Rectal smooth muscle tissue (tissue), 1 donor: ENCODE results near the gene TCAP.

Source experiments
- H3K27ac ChIP-seq: one replicate; pipeline ENCODE4 v1.7.0; 2013; ENCODE audit warnings: low read depth, low read length, inconsistent platforms
- H3K27me3 ChIP-seq: one replicate; pipeline ENCODE4 v1.7.0; 2013; ENCODE audit warnings: low read length; ENCODE audit not compliant: control insufficient read depth, insufficient read depth
- H3K36me3 ChIP-seq: one replicate; pipeline ENCODE4 v1.7.0; 2013; ENCODE audit warnings: low read length; ENCODE audit not compliant: control insufficient read depth, insufficient read depth
- H3K4me1 ChIP-seq: one replicate; pipeline ENCODE4 v1.7.0; 2013; ENCODE audit warnings: low read length; ENCODE audit not compliant: control insufficient read depth, insufficient read depth
- H3K4me3 ChIP-seq: one replicate; pipeline ENCODE4 v1.7.0; 2013; ENCODE audit warnings: low read length
- H3K9ac ChIP-seq: one replicate; pipeline ENCODE4 v1.7.0; 2013; ENCODE audit warnings: low read length

The TCAP gene, protein sequence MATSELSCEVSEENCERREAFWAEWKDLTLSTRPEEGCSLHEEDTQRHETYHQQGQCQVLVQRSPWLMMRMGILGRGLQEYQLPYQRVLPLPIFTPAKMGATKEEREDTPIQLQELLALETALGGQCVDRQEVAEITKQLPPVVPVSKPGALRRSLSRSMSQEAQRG

DNA sequence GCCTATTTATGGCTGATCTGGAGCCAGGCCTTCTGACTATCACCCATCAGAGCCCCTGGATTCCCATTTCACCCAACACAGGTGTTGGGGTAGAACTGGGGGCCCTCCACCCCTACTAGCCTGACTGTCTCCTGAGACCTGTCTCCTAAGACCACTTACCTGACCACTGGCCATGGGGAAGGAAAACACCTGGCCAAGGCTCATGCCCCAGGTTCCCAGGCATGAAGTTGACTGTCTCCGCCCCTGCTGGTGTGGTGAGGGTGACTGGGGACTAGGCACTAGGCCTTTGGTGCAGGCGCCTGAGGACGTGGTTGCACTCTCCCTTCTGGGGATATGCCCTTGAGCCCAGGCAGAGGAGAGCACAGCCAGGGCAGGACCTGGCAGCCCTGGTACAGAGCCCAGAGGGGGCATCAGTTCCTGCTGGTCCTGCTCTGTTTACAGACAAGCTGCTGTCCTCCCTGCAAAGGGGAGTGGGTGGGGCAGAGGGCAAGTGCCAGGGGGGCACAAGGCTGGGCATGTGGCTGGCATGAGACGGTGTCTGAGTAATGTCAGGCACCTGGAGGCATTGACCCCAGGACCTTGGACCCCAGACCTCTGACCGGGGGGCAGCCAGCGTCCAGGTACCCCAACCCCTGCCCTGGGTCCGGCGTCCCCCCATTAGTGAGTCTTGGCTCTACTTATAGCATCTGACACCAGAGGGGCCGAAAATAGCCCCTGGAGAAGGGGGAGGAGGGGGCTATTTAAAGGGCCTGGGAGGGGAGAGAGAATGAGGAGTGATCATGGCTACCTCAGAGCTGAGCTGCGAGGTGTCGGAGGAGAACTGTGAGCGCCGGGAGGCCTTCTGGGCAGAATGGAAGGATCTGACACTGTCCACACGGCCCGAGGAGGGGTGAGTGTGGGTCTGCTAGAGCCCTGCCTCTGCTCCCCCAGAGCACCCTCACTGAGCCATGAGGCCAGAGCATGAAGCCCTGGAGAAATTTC, at the start of gene TCAP:
TCAP (plus strand) TSS at position 769 of the 981 bp plus-strand sequence; CDS start at position 780, 11 bp downstream.
- Histone ChIP-seq H3K4me1 (no peaks in the 10 kb centered on the region), H3K27ac (no peak within 1 kb of the TSS), H3K9ac (no peak within 1 kb of the TSS), H3K36me3 (peaks cover 18% of the 10 kb centered on the region), H3K4me3 (no peak within 1 kb of the TSS), H3K27me3 (peaks cover 14% of the 10 kb centered on the region)

DNA sequence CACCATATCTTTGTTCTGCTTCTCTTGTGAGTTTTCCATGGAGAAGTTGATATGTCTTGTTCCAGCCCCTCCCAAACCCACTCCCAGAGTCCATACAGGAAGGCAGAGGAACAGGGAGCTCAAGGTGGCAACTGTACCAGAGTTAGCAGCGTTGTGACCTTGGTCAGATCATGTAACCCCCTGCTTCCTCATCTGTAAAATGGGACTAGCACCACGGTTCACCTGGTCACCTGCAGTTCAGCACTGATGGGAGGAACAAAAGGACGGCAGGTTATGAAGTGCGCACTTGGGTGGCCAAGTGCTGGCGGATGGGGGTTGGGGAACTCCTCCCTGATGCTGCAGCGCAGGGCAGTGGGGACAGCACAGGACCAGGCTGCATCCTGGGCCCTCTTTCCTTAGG, 49.7 kb upstream of the TCAP start:
- Histone ChIP-seq H3K4me1 (no peaks in the 10 kb centered on the region), H3K36me3 (no peaks in the 10 kb centered on the region), H3K27me3 (peaks cover 7% of the 10 kb centered on the region), H3K27ac (no peak overlapping the region), H3K4me3 (no peak overlapping the region), H3K9ac (no peak overlapping the region)

DNA sequence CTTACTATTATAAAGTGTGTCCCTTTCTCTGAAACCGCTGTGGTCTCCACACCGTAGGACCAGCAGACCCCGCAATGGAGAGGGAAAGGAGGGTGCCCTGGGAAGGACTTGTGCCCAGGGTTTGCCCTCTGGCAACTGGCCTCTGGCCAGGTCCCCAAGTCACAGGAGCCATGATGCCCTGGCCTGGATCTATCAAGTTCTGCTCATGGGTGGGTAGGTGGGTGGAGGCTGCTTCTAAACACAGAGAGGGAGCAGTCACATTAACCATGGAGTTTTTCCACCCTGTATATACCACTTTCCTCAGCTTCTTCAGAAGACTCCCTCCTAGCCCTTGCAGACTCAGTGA, 48.1 kb upstream of the TCAP start:
- H3K4me3 ChIP-seq, result peak overlapping the region; percentile 66
- peaks cover under 1% of the 10 kb centered on the region for H3K4me1 ChIP-seq
- no peak overlapping the region for H3K9ac ChIP-seq
- H3K36me3 ChIP-seq, result no peaks in the 10 kb centered on the region
- no peak overlapping the region for H3K27ac ChIP-seq
- H3K27me3 ChIP-seq, result peaks cover 7% of the 10 kb centered on the region

DNA sequence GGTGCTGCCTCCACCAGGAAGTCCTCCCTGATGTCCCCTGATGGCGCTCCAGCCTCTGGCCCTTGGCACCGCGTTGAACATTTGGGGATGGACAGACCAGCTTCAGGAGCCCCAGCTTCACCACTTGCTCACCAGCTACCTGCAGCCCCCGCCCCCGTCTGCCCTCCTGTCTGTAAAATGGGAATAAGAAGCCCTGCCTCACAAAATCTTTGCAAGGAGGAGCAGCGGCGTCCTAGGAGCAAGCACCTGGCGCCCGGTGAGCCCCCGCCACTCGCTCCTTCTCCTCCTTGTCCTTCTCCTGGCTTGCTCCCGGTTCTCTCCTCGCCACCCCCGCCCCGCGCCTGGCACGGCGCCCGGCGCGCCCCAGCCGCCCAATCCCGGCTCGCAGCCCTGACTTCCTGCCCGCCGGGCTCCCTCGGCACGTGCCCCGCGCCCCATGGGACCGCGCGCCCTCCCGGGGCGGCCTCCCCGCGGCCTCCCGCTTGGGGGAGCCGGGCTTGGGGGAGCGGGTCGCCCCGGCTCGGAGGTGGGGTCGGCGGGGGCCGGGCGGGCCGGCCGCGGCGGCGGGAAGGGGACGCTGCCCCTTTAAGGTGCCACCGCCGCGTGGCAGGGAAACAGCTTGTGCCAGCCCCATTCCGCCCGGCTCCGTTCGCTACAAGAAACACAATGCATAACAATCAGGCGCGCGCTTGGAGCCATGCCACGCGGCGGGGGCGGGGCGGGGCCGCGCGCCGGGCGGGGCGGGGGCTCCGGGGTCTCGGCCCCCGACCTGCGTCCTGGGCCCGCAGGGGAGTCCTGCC, 47.5 kb upstream of the TCAP start:
- Histone ChIP-seq H3K4me1 (peaks cover 3% of the 10 kb centered on the region), H3K9ac (no peak overlapping the region), H3K27ac (no peak overlapping the region), H3K4me3 (peak overlapping the region; percentile 66), H3K36me3 (no peaks in the 10 kb centered on the region), H3K27me3 (peaks cover 7% of the 10 kb centered on the region)

DNA sequence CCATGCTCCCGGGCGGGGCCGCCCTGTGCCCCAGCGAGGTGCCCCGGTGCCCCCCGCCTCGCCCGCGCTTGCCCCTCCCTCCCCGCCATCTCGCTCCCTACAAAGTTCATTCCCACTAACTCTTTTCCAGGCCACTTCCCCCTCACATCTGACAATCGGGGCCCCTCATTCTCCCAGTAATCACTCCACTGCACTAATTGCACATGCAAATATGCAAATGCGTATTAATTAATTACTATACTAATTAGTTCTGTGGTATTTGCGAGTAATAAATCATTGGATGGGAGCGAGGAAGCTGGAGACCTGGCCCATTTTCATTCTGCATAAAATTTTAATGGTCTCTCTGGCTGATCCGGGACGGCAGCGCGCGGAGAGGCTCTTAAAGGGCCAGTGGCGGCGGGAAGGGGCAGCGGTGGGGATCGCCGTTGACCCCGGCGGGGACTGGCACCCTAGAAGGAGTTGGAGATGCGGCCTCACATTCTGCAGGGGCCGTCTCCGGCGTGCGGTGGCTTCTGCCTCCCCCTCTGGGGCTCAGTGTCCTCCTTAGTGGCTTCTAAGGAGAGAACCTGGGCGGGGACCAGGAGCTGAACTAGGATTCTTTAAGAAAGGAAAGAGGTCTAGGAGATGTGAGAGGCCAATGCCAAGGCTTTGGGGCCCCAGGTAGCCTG, 46.8 kb upstream of the TCAP start:
- peak overlapping the region; percentile 66 for H3K4me3 ChIP-seq
- no peak overlapping the region for H3K27ac ChIP-seq
- peaks cover 7% of the 10 kb centered on the region for H3K27me3 ChIP-seq
- no peak overlapping the region for H3K9ac ChIP-seq
- H3K4me1 ChIP-seq, result peaks cover 3% of the 10 kb centered on the region
- H3K36me3 ChIP-seq, result no peaks in the 10 kb centered on the region

DNA sequence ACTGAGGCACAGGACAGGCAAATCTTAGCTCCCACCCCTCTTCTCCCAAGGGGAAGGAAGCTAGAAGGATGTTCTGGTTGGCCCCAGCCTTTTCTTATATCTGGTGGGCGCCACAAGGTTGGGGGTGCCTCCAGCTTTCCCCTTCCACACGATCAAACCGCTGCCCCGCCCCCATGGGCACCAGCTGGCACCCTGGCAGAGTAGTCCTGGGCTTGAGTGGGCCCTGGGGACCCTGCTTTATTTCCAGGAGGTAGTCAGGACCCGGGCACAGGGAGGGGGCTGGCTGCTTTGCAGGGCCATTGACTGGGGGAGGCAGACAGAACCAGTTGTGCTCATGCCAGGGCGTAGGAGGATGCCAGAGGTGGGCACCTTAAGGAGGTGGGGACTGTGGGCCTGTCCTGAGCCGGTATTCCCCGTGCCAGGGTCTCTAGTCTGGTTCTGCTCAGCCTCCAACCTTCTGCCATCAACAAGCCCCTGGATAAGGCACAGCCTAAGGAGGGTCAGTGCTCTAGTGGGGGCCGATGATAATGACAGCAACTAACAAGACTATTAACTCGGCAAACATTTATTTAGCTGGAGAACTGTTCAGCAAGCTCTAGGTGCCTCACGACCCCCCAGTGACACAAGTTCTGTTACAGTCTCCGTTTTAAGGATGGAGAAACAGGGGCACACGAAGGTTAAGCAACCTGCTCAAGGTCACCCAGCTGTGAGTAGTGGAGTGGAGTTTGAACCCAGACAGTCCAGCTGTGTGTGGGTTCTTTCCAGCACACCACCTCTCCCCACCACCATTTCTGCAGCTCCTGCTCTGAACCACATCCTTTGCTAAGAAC, 46.0 kb upstream of the TCAP start:
- Histone ChIP-seq H3K27ac (no peak overlapping the region), H3K4me1 (peaks cover 3% of the 10 kb centered on the region), H3K9ac (no peak overlapping the region), H3K36me3 (no peaks in the 10 kb centered on the region), H3K4me3 (peak overlapping the region; percentile 66), H3K27me3 (peaks cover 7% of the 10 kb centered on the region)

DNA sequence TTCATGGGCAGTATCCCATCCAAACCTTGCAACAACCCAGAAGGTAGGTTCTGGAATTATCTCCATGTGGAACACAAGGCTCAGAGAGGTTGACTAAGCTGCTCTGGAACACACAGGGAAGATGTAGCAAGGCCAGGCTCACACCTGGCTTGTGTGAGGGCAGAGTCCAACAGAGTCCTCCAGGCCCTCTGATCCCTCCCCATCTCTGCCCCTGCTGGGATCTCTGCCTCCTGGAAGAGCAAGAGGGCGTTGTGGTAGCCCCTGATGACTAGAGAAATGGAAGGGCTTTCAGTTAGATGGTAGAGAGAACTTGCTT, 45.4 kb upstream of the TCAP start:
- H3K9ac ChIP-seq, result no peak overlapping the region
- H3K4me1 ChIP-seq, result peaks cover 3% of the 10 kb centered on the region
- H3K36me3 ChIP-seq, result no peaks in the 10 kb centered on the region
- H3K4me3 ChIP-seq, result no peak overlapping the region
- H3K27me3 ChIP-seq, result peaks cover 9% of the 10 kb centered on the region
- no peak overlapping the region for H3K27ac ChIP-seq

DNA sequence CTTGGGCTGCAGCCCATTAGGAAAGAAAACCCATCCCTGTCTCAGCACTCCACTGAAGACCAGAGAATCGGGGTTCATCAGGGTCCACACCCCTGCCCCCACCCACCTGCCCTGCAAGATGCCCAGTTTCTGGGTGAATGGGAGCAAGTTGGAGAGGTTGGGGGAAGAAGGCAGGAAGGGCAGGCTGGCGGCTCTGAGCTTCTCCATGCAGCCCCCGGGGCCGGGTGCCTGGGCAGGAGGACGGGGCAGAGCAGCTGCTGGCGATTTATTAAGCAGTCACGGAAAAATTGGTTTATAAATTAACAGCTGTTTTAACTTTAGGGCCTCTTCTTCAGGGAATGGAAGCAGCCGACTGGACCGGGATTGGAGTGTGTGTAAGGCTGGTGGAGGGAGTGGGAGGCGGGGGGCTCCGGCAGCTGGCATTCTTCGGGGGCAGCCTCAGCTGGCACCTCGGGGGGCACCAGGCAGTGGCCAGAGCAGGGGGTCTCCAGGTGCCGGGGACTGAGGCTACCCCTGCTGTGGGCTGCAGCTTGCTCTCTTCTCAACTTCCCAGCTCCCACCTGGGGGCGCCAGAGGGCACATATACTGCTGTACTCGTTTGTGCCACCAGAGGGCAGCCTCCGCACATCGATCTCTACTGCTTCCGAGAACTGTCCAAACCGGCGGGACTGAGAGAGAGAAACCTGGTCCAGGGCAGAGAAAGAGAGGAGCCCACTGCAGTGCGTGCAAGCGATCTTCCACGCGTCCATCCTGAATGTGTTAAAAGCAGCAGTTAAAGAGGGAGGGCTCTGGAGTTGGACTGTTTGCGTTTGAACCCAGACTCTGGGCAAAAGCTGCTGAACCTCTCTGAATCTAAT, 43.4 kb upstream of the TCAP start:
- no peaks in the 10 kb centered on the region for H3K36me3 ChIP-seq
- peaks cover 21% of the 10 kb centered on the region for H3K27me3 ChIP-seq
- H3K9ac ChIP-seq, result no peak overlapping the region
- no peak overlapping the region for H3K27ac ChIP-seq
- H3K4me3 ChIP-seq, result no peak overlapping the region
- peaks cover 3% of the 10 kb centered on the region for H3K4me1 ChIP-seq

DNA sequence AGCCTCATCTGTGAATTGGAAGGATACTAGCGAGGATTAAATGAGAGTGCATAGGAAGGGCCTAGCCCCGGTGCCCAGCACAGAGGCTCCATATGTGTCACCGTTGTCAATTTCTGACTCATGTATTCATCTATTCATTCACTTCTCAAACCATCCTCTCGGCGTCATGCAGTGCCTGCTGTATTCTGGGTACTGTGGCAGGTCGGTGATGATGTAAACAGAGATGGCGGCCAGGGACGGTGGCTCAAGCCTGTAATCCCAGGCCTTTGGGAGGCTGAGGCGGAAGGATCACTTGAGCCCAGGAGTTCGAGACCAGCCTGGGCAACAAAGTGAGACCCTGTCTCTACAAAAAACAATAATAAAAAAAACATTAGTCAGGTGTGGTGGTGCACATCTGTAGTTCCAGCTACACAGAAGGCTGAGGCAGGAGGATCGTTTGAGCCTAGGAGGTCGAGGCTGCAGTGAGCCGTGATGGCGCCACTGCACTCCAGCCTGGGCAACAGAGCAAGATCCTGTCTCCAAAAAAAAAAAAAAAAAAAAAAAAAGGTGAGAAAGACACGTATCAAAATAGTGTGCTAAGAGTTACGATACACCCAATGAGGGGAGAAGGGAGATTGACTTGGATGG, 42.7 kb upstream of the TCAP start:
- H3K4me1 ChIP-seq, result peaks cover 3% of the 10 kb centered on the region
- H3K36me3 ChIP-seq, result no peaks in the 10 kb centered on the region
- H3K4me3 ChIP-seq, result no peak overlapping the region
- no peak overlapping the region for H3K27ac ChIP-seq
- peaks cover 23% of the 10 kb centered on the region for H3K27me3 ChIP-seq
- H3K9ac ChIP-seq, result no peak overlapping the region

DNA sequence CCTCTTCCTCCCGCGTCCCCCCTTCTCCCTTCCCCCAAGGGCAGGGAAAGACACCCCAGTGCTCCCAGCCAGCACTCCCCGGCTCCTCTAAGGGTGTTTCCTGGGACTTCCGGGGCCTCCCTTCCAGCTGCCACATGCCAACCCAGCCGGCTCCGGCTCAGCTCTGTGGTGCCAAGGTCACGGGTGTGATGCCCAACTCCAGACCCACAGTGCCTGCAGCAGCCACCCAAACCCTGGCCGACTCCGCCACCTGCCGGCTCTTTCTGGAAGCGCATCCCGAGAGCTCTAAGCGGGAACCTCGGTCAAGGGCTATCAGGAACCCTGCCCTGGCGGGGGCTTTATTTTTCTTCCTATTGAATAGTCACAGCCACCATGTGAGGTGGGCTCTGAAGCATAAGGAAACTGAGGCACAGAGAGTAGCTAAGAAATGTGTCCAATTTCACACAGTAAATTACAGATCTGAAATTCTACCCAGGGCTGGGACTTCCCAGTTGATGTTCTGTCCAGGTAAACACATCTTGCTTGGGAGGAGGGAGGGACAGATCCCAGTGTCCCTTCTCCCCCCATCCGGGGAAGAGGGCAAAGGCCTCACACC, 41.7 kb upstream of the TCAP start:
- peaks cover 3% of the 10 kb centered on the region for H3K4me1 ChIP-seq
- H3K36me3 ChIP-seq, result no peaks in the 10 kb centered on the region
- H3K27ac ChIP-seq, result no peak overlapping the region
- no peak overlapping the region for H3K4me3 ChIP-seq
- H3K27me3 ChIP-seq, result peaks cover 28% of the 10 kb centered on the region
- peak overlapping the region; percentile 19 for H3K9ac ChIP-seq
